Spinal cord (tissue), 10 donors: ENCODE data around the gene OR11A1. TPM values are rescaled to one million over a fixed set of nuclear protein-coding genes. Genes with fewer than 3 reads are reported as not detected.
A peak's percentile ranks its signal among the peaks of the same experiment; 100 is the strongest.

ENCODE experiments used
- DNase-seq, 6 donors: peaks; one replicate each; pipeline versions ENCODE4 v3.0.0 to v3.0.0-alpha.2; 2013 to 2015; ENCODE audit warnings: low spot score in 6 of 6, low read depth in 4 of 6
- H3K27ac ChIP-seq: one replicate; pipeline ENCODE4 v1.5.1; 2013; ENCODE audit warnings: low read depth, low read length, control low read depth
- H3K27me3 ChIP-seq: one replicate; pipeline ENCODE4 v1.6.1; 2013; ENCODE audit warnings: low read length; ENCODE audit not compliant: control insufficient read depth, insufficient read depth
- H3K36me3 ChIP-seq: one replicate; pipeline ENCODE4 v1.6.1; 2013; ENCODE audit warnings: low read length; ENCODE audit not compliant: control insufficient read depth, insufficient read depth
- H3K4me1 ChIP-seq: one replicate; pipeline ENCODE4 v1.6.1; 2013; ENCODE audit warnings: low read length; ENCODE audit not compliant: control insufficient read depth, insufficient read depth
- H3K4me3 ChIP-seq: one replicate; pipeline ENCODE4 v1.5.1; 2013; ENCODE audit warnings: low read depth, low read length, control low read depth
- H3K9me3 ChIP-seq: one replicate; pipeline ENCODE4 v1.6.1; 2013; ENCODE audit warnings: low read length; ENCODE audit not compliant: control insufficient read depth, insufficient read depth
- WGBS: methylation state at CpG from one replicate; pipeline ENCODE4 v1.1.5; 2013; ENCODE audit warnings: missing lambda C conversion rate; ENCODE audit not compliant: insufficient coverage; 5-methylcytosine and 5-hydroxymethylcytosine counted together
- long read RNA-seq, 4 donors: transcript quantifications; one replicate each; lab custom pipeline, GENCODE V29; 2026
- polyA plus RNA-seq, 2 donors: library from polyadenylated mRNA; unstranded; fragments of 120-200 nt; gene quantifications; one replicate each; pipeline ENCODE4 v1.2.1, GENCODE V29; 2013; ENCODE audit not compliant: insufficient read length in 2 of 2
- total RNA-seq, 2 donors: library from RNA; depleted of rRNA in 1 of 2; stranded (reverse); fragments of 120-200 nt in 1 of 2; fragments of >200 nt in 1 of 2; gene quantifications; one replicate each; pipeline versions ENCODE4 v1.2.3 to v1.2.4, GENCODE V29; 2013 to 2014
- donor health status: healthy.

Gene OR11A1
- total RNA-seq (not detected), polyA plus RNA-seq (not detected)
- long read RNA-seq, donor 1 = 0 reads
- long read RNA-seq, donor 2 = 0 reads
- long read RNA-seq, donor 3 = 0 reads
- long read RNA-seq, donor 4 = 0 reads

- no peak within 1 kb of the TSS for H3K27ac ChIP-seq
- no peaks in the 10 kb centered on the region for H3K9me3 ChIP-seq
- no peak within 1 kb of the TSS for H3K4me3 ChIP-seq
- no CpG with 5 or more reads among the region's 2 CpGs for WGBS
- no peaks in the 10 kb centered on the region for H3K4me1 ChIP-seq
- H3K36me3 ChIP-seq = no peaks in the 10 kb centered on the region
- no peaks in the 10 kb centered on the region for H3K27me3 ChIP-seq
- DNase-seq = no peak
These were observed at the start of gene OR11A1, which contains the start of gene OR2H1 for GRCh38 chr6:29456971-29457370. OR11A1 (minus strand) TSS chr6:29457071; CDS start chr6:29427641, 29,430 bp downstream. OR2H1 (plus strand) TSS chr6:29457155; CDS start chr6:29461770, 4,615 bp downstream.

- WGBS = 76% methylated on average over 10 of the region's 11 CpGs
These were observed 49.7 kb upstream of the OR11A1 start for GRCh38 chr6:29506446-29507067.

GRCh38 chr6:29505808-29506207 lies 48.9 kb upstream of the OR11A1 start:
- no peaks in the 10 kb centered on the region for H3K27me3 ChIP-seq
- H3K36me3 ChIP-seq = no peaks in the 10 kb centered on the region
- H3K27ac ChIP-seq = no peak overlapping the region
- DNase-seq = no peak
- no peaks in the 10 kb centered on the region for H3K4me1 ChIP-seq
- no peak overlapping the region for H3K4me3 ChIP-seq
- H3K9me3 ChIP-seq = no peaks in the 10 kb centered on the region
- 96% methylated on average over 3 of the region's 3 CpGs for WGBS

More at GRCh38 chr6:29506446-29507067, 49.7 kb upstream of the OR11A1 start:
- H3K4me3 ChIP-seq = no peak overlapping the region
- H3K27me3 ChIP-seq = no peaks in the 10 kb centered on the region
- DNase-seq = no peak
- no peaks in the 10 kb centered on the region for H3K9me3 ChIP-seq
- no peaks in the 10 kb centered on the region for H3K36me3 ChIP-seq
- no peaks in the 10 kb centered on the region for H3K4me1 ChIP-seq
- H3K27ac ChIP-seq = no peak overlapping the region

- WGBS = no CpG with 5 or more reads among the region's 2 CpGs
- H3K36me3 ChIP-seq = no peaks in the 10 kb centered on the region
- H3K4me1 ChIP-seq = no peaks in the 10 kb centered on the region
- H3K4me3 ChIP-seq = no peak overlapping the region
- DNase-seq = no peak
- no peak overlapping the region for H3K27ac ChIP-seq
- H3K9me3 ChIP-seq = no peaks in the 10 kb centered on the region
- H3K27me3 ChIP-seq = no peaks in the 10 kb centered on the region
These were observed 48.1 kb upstream of the OR11A1 start for GRCh38 chr6:29504961-29505360.

GRCh38 chr6:29502597-29502996 lies 45.7 kb upstream of the OR11A1 start:
- no peaks in the 10 kb centered on the region for H3K36me3 ChIP-seq
- H3K4me3 ChIP-seq = no peak overlapping the region
- 89% methylated on average over 5 of the region's 5 CpGs for WGBS
- no peaks in the 10 kb centered on the region for H3K27me3 ChIP-seq
- no peak for DNase-seq
- H3K9me3 ChIP-seq = no peaks in the 10 kb centered on the region
- H3K4me1 ChIP-seq = no peaks in the 10 kb centered on the region
- H3K27ac ChIP-seq = no peak overlapping the region

GRCh38 chr6:29502181-29502580 lies 45.3 kb upstream of the OR11A1 start:
- no peak overlapping the region for H3K4me3 ChIP-seq
- H3K27ac ChIP-seq = no peak overlapping the region
- 76% methylated on average over 2 of the region's 3 CpGs for WGBS
- no peaks in the 10 kb centered on the region for H3K36me3 ChIP-seq
- H3K27me3 ChIP-seq = no peaks in the 10 kb centered on the region
- no peaks in the 10 kb centered on the region for H3K9me3 ChIP-seq
- no peaks in the 10 kb centered on the region for H3K4me1 ChIP-seq
- no peak for DNase-seq

- Histone ChIP-seq H3K9me3 (no peaks in the 10 kb centered on the region), H3K27ac (no peak overlapping the region), H3K27me3 (no peaks in the 10 kb centered on the region), H3K4me1 (no peaks in the 10 kb centered on the region), H3K36me3 (no peaks in the 10 kb centered on the region), H3K4me3 (no peak overlapping the region)
- WGBS = 98% methylated on average over 5 of the region's 6 CpGs
- no peak for DNase-seq
These were observed 44.2 kb upstream of the OR11A1 start for GRCh38 chr6:29501106-29501505.

- Histone ChIP-seq H3K4me3 (no peak overlapping the region), H3K27ac (no peak overlapping the region), H3K36me3 (no peaks in the 10 kb centered on the region), H3K4me1 (no peaks in the 10 kb centered on the region), H3K9me3 (no peaks in the 10 kb centered on the region), H3K27me3 (no peaks in the 10 kb centered on the region)
- 78% methylated on average over 5 of the region's 8 CpGs for WGBS
- no peak for DNase-seq
These were observed 43.7 kb upstream of the OR11A1 start for GRCh38 chr6:29500594-29500993.

- no peak for DNase-seq
- Histone ChIP-seq H3K4me3 (no peak overlapping the region), H3K27me3 (no peaks in the 10 kb centered on the region), H3K9me3 (no peaks in the 10 kb centered on the region), H3K36me3 (no peaks in the 10 kb centered on the region), H3K4me1 (no peaks in the 10 kb centered on the region), H3K27ac (no peak overlapping the region)
- 89% methylated on average over 5 of the region's 5 CpGs for WGBS
These were observed 42.8 kb upstream of the OR11A1 start for GRCh38 chr6:29499704-29500103.

GRCh38 chr6:29496961-29497360 lies 40.1 kb upstream of the OR11A1 start:
- Histone ChIP-seq H3K9me3 (no peaks in the 10 kb centered on the region), H3K27me3 (no peaks in the 10 kb centered on the region), H3K36me3 (no peaks in the 10 kb centered on the region), H3K4me1 (no peaks in the 10 kb centered on the region), H3K4me3 (no peak overlapping the region), H3K27ac (no peak overlapping the region)
- WGBS = no CpG with 5 or more reads among the region's 4 CpGs
- DNase-seq = peak in 1 of 6 donors; percentile 71
